ENCODE data around the gene ADCY2.

Gene ADCY2

GRCh38 chr5:7842531-7842930, 446.6 kb downstream of the ADCY2 start:
- H3K27ac ChIP-seq (ENCODE audit: insufficient read depth, low read length, poor library complexity, severe bottlenecking) = no peak overlapping the region
- no peaks in the 10 kb centered on the region for H3K27me3 ChIP-seq (replicated peaks; ENCODE audit: control insufficient read depth, insufficient read depth, low read length, poor library complexity, severe bottlenecking)
- H3K4me3 ChIP-seq (ENCODE audit: insufficient read depth, low read depth, low read length, poor library complexity, severe bottlenecking) = no peak overlapping the region
- H3K9me3 ChIP-seq (ENCODE audit: control insufficient read depth, low read length) = no peaks in the 10 kb centered on the region
- no peak for DNase-seq
- H3K36me3 ChIP-seq (ENCODE audit: control insufficient read depth, insufficient read depth, low read length) = no peaks in the 10 kb centered on the region
- no peaks in the 10 kb centered on the region for H3K4me1 ChIP-seq (ENCODE audit: control insufficient read depth, insufficient read depth, low read length, poor library complexity, severe bottlenecking)

DNA sequence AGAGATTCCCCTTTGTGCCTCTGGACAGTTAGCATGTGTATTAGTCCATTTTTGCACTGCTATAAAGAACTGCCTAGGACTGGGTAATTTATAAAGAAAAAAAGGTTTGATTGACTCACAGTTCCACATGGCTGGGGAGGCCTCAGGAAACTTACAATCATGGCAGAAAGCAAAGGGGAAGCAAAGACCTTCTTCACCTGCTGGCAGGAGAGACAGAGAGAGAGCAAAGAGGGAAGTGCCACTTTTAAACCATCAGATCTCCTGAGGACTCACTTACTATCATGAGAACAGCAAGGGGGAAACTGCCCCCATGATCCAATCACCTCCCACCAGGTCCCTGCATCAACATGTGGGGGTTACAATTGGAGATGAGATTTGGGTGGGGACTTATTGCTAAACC, 449.0 kb downstream of the ADCY2 start:
- H3K4me1 ChIP-seq (ENCODE audit: control insufficient read depth, insufficient read depth, low read length, poor library complexity, severe bottlenecking) = peaks cover 6% of the 10 kb centered on the region
- H3K27ac ChIP-seq (ENCODE audit: insufficient read depth, low read length, poor library complexity, severe bottlenecking) = no peak overlapping the region
- H3K4me3 ChIP-seq (ENCODE audit: insufficient read depth, low read depth, low read length, poor library complexity, severe bottlenecking) = no peak overlapping the region
- no peaks in the 10 kb centered on the region for H3K36me3 ChIP-seq (ENCODE audit: control insufficient read depth, insufficient read depth, low read length)
- H3K27me3 ChIP-seq (replicated peaks; ENCODE audit: control insufficient read depth, insufficient read depth, low read length, poor library complexity, severe bottlenecking) = peaks cover 5% of the 10 kb centered on the region
- no peak for DNase-seq
- H3K9me3 ChIP-seq (ENCODE audit: control insufficient read depth, low read length) = no peaks in the 10 kb centered on the region

DNA sequence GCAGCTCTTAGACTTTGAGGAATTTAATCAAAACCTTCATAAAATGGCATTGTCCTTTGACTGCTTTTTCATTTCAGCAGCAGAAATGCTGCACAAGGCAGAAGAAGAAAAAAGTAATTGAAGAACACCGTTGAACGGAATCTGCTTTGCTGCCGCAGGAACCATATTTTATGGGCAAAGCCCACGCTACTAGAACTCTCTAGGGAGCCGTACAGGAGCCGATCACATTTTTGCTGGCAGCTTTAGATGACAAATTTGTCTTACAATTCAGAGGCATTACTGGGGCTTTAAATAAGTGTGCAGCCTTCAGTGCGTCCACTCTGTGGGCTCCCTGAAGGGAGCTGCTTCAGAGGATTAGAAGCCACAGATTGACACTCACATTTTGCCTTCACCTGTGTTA, 449.6 kb downstream of the ADCY2 start:
- no peak overlapping the region for H3K4me3 ChIP-seq (ENCODE audit: insufficient read depth, low read depth, low read length, poor library complexity, severe bottlenecking)
- DNase-seq = no peak

GRCh38 chr5:7846327-7846726, 450.4 kb downstream of the ADCY2 start:
- peaks cover 9% of the 10 kb centered on the region for H3K4me1 ChIP-seq (ENCODE audit: control insufficient read depth, insufficient read depth, low read length, poor library complexity, severe bottlenecking)
- no peak overlapping the region for H3K27ac ChIP-seq (ENCODE audit: insufficient read depth, low read length, poor library complexity, severe bottlenecking)
- H3K9me3 ChIP-seq (ENCODE audit: control insufficient read depth, low read length) = no peaks in the 10 kb centered on the region
- no peaks in the 10 kb centered on the region for H3K36me3 ChIP-seq (ENCODE audit: control insufficient read depth, insufficient read depth, low read length)
- no peak overlapping the region for H3K4me3 ChIP-seq (ENCODE audit: insufficient read depth, low read depth, low read length, poor library complexity, severe bottlenecking)
- H3K27me3 ChIP-seq (replicated peaks; ENCODE audit: control insufficient read depth, insufficient read depth, low read length, poor library complexity, severe bottlenecking) = peaks cover 5% of the 10 kb centered on the region
- no peak for DNase-seq

More for the DNA sequence above, 449.6 kb downstream of the ADCY2 start:
- Histone ChIP-seq H3K4me1 (ENCODE audit: control insufficient read depth, insufficient read depth, low read length, poor library complexity, severe bottlenecking) (peaks cover 9% of the 10 kb centered on the region), H3K9me3 (ENCODE audit: control insufficient read depth, low read length) (no peaks in the 10 kb centered on the region), H3K36me3 (ENCODE audit: control insufficient read depth, insufficient read depth, low read length) (no peaks in the 10 kb centered on the region), H3K27ac (ENCODE audit: insufficient read depth, low read length, poor library complexity, severe bottlenecking) (no peak overlapping the region), H3K27me3 (replicated peaks; ENCODE audit: control insufficient read depth, insufficient read depth, low read length, poor library complexity, severe bottlenecking) (peaks cover 5% of the 10 kb centered on the region)

GRCh38 chr5:7848296-7848695, 452.4 kb downstream of the ADCY2 start:
- peaks cover 11% of the 10 kb centered on the region for H3K4me1 ChIP-seq (ENCODE audit: control insufficient read depth, insufficient read depth, low read length, poor library complexity, severe bottlenecking)
- H3K36me3 ChIP-seq (ENCODE audit: control insufficient read depth, insufficient read depth, low read length) = no peaks in the 10 kb centered on the region
- no peak overlapping the region for H3K27ac ChIP-seq (ENCODE audit: insufficient read depth, low read length, poor library complexity, severe bottlenecking)
- H3K27me3 ChIP-seq (replicated peaks; ENCODE audit: control insufficient read depth, insufficient read depth, low read length, poor library complexity, severe bottlenecking) = peaks cover 5% of the 10 kb centered on the region
- no peaks in the 10 kb centered on the region for H3K9me3 ChIP-seq (ENCODE audit: control insufficient read depth, low read length)
- H3K4me3 ChIP-seq (ENCODE audit: insufficient read depth, low read depth, low read length, poor library complexity, severe bottlenecking) = no peak overlapping the region
- no peak for DNase-seq

DNA sequence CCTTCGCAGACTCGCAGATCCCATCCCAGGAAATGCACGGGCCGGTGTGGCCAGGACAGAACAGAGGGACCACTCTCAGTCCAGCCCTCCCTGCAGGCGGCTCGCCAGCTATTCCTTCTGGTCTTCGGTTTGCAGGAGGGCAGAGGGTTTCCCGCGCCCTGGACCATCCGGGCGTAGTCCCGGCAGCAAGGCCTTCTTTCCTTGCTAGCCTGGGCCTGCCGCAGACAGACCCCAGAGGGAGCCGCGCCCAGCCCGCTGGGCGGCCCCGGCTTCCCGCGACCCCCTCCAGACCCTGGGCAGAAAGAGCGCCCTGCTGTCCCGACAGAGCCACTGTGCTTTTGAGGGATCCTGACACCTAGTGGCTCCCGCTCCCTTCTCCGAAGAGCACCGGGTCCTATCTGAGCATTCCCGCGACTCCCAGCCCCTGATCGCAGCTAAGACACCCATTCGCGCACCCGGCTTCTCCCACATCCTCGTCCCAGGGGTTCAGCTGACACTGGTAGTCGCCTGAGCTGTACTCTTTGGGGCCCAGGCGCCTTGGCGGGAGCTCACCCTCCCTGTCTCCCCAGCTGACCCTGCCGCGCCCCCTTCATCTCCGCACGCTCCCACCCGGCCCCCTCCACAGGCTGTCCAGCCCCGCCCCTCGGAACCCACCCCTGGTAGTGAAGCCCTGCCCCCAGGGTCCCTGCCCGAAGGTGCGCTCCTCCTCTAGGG, 453.9 kb downstream of the ADCY2 start:
- Histone ChIP-seq H3K4me3 (ENCODE audit: insufficient read depth, low read depth, low read length, poor library complexity, severe bottlenecking) (peak overlapping the region; percentile 59), H3K27ac (ENCODE audit: insufficient read depth, low read length, poor library complexity, severe bottlenecking) (no peak overlapping the region), H3K27me3 (replicated peaks; ENCODE audit: control insufficient read depth, insufficient read depth, low read length, poor library complexity, severe bottlenecking) (peaks cover 5% of the 10 kb centered on the region), H3K4me1 (ENCODE audit: control insufficient read depth, insufficient read depth, low read length, poor library complexity, severe bottlenecking) (peaks cover 11% of the 10 kb centered on the region), H3K36me3 (ENCODE audit: control insufficient read depth, insufficient read depth, low read length) (no peaks in the 10 kb centered on the region), H3K9me3 (ENCODE audit: control insufficient read depth, low read length) (no peaks in the 10 kb centered on the region)
- DNase-seq = no peak

- DNase-seq = peak; percentile 19 to 34 (median 22)
- Histone ChIP-seq H3K4me3 (ENCODE audit: insufficient read depth, low read depth, low read length, poor library complexity, severe bottlenecking) (peak within 1 kb of the TSS; percentile 59), H3K36me3 (ENCODE audit: control insufficient read depth, insufficient read depth, low read length) (no peaks in the 10 kb centered on the region), H3K27ac (ENCODE audit: insufficient read depth, low read length, poor library complexity, severe bottlenecking) (no peak within 1 kb of the TSS), H3K27me3 (replicated peaks; ENCODE audit: control insufficient read depth, insufficient read depth, low read length, poor library complexity, severe bottlenecking) (peaks cover 5% of the 10 kb centered on the region), H3K9me3 (ENCODE audit: control insufficient read depth, low read length) (no peaks in the 10 kb centered on the region), H3K4me1 (ENCODE audit: control insufficient read depth, insufficient read depth, low read length, poor library complexity, severe bottlenecking) (peaks cover 11% of the 10 kb centered on the region)
These were observed 454.7 kb downstream of the ADCY2 start, which contains the start of gene CFAP90 for GRCh38 chr5:7850395-7851239. Gene CFAP90 (minus strand): TSS chr5:7851133. CDS start chr5:7851021, 112 bp downstream.

DNA sequence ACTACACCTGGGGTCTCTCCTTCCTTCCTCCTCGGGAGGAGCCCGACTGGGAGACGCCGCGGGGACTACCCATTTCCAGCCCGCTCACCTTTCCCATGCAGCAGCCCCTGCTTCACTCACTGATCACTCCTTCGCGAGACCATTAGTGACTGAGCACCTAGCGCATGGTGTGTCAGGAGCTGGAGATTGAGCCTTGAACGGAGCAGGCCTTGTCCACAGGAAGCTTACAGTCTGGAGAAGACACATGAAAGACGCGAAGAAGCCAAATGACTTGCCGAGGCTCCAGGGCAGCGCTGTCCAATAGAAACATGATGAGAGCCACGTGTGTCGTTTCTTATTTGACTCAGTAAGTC, 455.3 kb downstream of the ADCY2 start:
- Histone ChIP-seq H3K9me3 (ENCODE audit: control insufficient read depth, low read length) (no peaks in the 10 kb centered on the region), H3K27me3 (replicated peaks; ENCODE audit: control insufficient read depth, insufficient read depth, low read length, poor library complexity, severe bottlenecking) (peaks cover 5% of the 10 kb centered on the region), H3K4me3 (ENCODE audit: insufficient read depth, low read depth, low read length, poor library complexity, severe bottlenecking) (peak overlapping the region; percentile 37), H3K36me3 (ENCODE audit: control insufficient read depth, insufficient read depth, low read length) (no peaks in the 10 kb centered on the region), H3K27ac (ENCODE audit: insufficient read depth, low read length, poor library complexity, severe bottlenecking) (no peak overlapping the region), H3K4me1 (ENCODE audit: control insufficient read depth, insufficient read depth, low read length, poor library complexity, severe bottlenecking) (peaks cover 11% of the 10 kb centered on the region)
- DNase-seq = no peak

DNA sequence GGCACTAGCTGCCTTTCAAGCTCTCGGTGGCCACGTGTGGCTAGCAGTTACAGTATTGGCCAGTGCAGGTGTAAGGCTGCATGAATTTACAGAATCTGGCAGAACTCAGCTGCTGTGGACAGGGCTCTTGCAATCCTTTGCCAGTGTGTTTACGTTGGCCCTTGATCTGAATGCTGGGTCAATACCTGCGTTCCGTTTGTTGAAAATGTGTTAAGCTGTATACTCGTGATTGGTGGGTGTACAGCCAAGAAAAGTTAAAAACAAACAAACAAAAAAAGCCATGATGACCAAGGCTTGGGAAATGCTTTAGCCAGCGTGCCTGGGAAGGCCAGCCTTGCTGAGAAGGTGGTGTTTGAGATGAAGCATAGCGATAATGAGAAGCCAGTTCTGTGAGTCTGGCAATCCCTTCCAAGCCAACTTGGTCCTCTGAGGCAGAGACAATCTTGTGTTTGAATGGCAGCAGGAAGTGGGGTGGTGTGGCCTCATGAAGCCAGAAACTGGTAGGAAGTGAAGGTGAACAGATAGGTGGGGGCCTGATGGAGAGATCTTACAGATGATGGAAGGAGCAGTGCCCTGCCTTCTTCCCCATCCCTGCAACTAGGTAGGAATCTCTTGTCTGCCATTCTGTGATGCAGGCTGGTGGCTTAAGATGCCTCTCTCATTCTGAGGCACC, 455.8 kb downstream of the ADCY2 start:
- no peaks in the 10 kb centered on the region for H3K9me3 ChIP-seq (ENCODE audit: control insufficient read depth, low read length)
- no peak overlapping the region for H3K4me3 ChIP-seq (ENCODE audit: insufficient read depth, low read depth, low read length, poor library complexity, severe bottlenecking)
- no peak overlapping the region for H3K27ac ChIP-seq (ENCODE audit: insufficient read depth, low read length, poor library complexity, severe bottlenecking)
- no peaks in the 10 kb centered on the region for H3K36me3 ChIP-seq (ENCODE audit: control insufficient read depth, insufficient read depth, low read length)
- no peak for DNase-seq
- peaks cover 11% of the 10 kb centered on the region for H3K4me1 ChIP-seq (ENCODE audit: control insufficient read depth, insufficient read depth, low read length, poor library complexity, severe bottlenecking)
- peaks cover 5% of the 10 kb centered on the region for H3K27me3 ChIP-seq (replicated peaks; ENCODE audit: control insufficient read depth, insufficient read depth, low read length, poor library complexity, severe bottlenecking)

DNA sequence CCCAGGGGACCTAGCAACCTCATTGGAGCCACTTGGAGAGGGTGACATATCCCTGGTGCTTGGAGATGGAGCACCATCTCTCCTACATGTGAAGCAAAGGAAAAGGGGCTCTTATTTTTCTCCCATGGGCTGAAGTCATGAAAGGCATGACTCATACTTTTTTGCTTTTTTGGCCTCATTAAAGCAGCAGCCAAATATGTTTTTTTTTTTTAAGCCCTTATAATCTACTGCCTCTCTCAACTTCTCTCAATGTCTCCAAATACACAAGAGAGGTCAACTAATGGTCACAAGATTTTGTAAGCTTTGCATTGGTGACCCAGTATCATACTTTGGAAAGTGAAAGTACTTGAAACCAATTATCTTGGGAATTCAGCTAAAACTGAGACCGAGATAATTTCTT, 456.6 kb downstream of the ADCY2 start:
- Histone ChIP-seq H3K4me1 (ENCODE audit: control insufficient read depth, insufficient read depth, low read length, poor library complexity, severe bottlenecking) (peaks cover 11% of the 10 kb centered on the region), H3K27me3 (replicated peaks; ENCODE audit: control insufficient read depth, insufficient read depth, low read length, poor library complexity, severe bottlenecking) (peaks cover 5% of the 10 kb centered on the region), H3K4me3 (ENCODE audit: insufficient read depth, low read depth, low read length, poor library complexity, severe bottlenecking) (no peak overlapping the region), H3K36me3 (ENCODE audit: control insufficient read depth, insufficient read depth, low read length) (no peaks in the 10 kb centered on the region), H3K27ac (ENCODE audit: insufficient read depth, low read length, poor library complexity, severe bottlenecking) (no peak overlapping the region), H3K9me3 (ENCODE audit: control insufficient read depth, low read length) (no peaks in the 10 kb centered on the region)
- DNase-seq = no peak

Measured in effector memory CD4-positive, alpha-beta T cell (primary cell).